OCI-LY7 (cell line): ENCODE measurements around the gene EPHA6.

Experiments
- CTCF ChIP-seq: fragments of 200-600 bp; sonication (generic); conservative IDR thresholded peaks from 2 replicates; pipeline ENCODE4 v1.5.1; 2014; ENCODE audit warnings: mild to moderate bottlenecking, antibody characterized with exemption, low read length, moderate library complexity, mixed read lengths
- EZH2phosphoT487 ChIP-seq: fragments of 200-600 bp; sonication (generic); IDR thresholded peaks from 2 replicates; pipeline ENCODE4 v1.6.1; 2018; ENCODE audit warnings: low read depth, borderline replicate concordance, mild to moderate bottlenecking, mixed run types, antibody characterized with exemption, low read length, moderate library complexity, mixed read lengths

- TF ChIP-seq CTCF (no peak), EZH2phosphoT487 (no peak)
Measured at GRCh38 chr3:97293596-97294131, 479.3 kb downstream of the EPHA6 start.
